ENCODE results near the gene KDM6B.

KDM6B gene

DNA sequence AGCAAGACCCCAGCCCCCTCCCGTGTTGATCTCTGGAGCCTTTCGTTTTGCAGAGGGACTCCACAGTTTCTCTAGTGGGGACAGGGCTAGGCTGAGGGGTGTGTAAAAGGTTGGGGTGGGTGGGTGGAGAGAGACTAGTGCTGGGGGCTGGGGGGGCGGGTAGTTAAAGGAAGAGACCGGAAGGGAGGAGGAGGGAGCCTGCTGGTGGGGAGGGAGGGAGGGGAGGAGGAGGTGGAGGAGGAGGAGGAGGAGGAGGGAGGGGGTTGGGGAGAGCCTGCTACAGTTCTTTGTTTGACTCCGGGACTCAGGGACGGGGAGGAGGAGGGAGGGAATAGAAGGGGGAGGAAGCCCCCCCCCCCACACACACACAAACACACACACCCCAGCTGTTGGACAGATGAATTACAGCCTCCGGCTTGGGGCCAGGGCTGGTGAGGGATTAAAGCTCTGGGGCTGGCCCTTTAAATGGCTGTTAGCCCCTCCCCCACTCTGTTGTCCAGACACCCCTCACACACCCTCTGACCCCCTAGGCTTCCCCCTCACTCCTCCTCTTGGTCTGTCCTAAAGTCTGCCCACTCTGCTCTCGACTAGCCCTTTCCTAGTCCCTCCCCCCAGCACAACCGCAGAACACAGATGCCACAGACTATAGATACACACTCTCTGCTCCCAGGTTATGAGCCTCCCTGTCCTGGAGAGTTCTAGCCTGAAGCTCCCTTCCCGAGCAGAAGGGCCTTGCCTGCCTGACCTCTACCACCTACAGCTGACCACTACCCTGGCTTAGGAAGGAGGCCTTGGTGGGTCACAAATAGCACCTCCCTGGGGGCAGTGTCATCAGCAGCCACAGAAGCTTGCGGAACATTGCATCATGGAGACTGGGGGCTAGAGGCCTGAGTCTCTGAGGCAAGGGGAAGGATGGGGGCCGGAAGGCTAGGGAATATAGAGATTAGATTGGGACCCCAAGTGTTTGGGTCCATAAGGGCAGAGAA, 4.4 kb downstream of the KDM6B start:
- Histone ChIP-seq H3K9ac (ENCODE audit: low read length) (peak overlapping the region; percentile 96), H3K9me3 (ENCODE audit: insufficient read depth, low read length) (no peaks in the 10 kb centered on the region), H3K4me1 (ENCODE audit: low read length) (peaks cover 41% of the 10 kb centered on the region), H3K4me2 (ENCODE audit: low read length) (peak overlapping the region; percentile 96), H3K79me2 (ENCODE audit: low read length) (peaks cover 65% of the 10 kb centered on the region), H3K27me3 (ENCODE audit: low read depth, low read length) (no peaks in the 10 kb centered on the region), H2AFZ (ENCODE audit: low read depth, low read length) (no peak overlapping the region), H3K4me3 (ENCODE audit: low read length) (peak overlapping the region; percentile 97), H3K27ac (ENCODE audit: low read length) (peak overlapping the region; percentile 90), H4K20me1 (ENCODE audit: insufficient read depth, low read length) (peaks cover 23% of the 10 kb centered on the region), H3K36me3 (replicated peaks; ENCODE audit: low read depth, low read length) (no peaks in the 10 kb centered on the region)
- TF ChIP-seq EZH2phosphoT487 (IDR thresholded peaks at IDR 0.05; ENCODE audit: low read depth): no peak
- TF ChIP-seq, protein P1, sequence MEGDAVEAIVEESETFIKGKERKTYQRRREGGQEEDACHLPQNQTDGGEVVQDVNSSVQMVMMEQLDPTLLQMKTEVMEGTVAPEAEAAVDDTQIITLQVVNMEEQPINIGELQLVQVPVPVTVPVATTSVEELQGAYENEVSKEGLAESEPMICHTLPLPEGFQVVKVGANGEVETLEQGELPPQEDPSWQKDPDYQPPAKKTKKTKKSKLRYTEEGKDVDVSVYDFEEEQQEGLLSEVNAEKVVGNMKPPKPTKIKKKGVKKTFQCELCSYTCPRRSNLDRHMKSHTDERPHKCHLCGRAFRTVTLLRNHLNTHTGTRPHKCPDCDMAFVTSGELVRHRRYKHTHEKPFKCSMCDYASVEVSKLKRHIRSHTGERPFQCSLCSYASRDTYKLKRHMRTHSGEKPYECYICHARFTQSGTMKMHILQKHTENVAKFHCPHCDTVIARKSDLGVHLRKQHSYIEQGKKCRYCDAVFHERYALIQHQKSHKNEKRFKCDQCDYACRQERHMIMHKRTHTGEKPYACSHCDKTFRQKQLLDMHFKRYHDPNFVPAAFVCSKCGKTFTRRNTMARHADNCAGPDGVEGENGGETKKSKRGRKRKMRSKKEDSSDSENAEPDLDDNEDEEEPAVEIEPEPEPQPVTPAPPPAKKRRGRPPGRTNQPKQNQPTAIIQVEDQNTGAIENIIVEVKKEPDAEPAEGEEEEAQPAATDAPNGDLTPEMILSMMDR (IDR thresholded peaks at IDR 0.05; ENCODE audit: low read depth, low read length): no peak

DNA sequence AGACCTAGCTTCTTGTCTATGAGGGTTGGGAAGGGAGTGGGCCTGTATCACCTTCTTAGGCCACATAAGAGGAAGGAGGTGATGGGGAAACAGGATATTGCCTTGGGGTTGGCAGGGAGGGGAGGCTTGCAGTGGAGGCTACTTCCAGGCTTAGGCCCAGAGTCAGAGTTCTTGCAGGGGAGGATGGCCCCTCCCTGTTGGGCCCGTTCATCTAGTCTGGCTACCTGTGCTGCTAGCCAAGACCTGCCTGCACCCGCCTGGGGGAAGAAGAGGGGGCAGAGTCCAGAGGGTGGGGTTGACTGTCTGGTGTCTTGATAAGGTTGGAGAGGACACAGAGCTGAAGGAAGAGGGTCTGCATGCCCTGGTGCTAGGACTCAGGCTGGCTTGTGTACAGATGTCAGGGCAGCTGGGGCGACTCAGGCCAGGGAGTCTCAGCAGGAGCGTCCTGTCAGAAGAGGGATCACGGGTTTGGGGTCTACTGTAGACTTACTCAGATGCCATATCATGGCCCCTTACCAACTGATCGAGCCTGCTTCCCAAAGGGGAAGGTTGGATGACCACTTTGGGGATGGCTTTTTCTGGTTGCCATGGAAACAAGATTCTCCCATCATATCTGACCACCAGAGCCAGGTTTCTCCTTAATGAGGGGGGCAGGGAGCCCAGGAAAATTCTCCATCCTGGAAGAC, 5.3 kb downstream of the KDM6B start:
- H3K36me3 ChIP-seq (replicated peaks; ENCODE audit: low read depth, low read length): no peaks in the 10 kb centered on the region
- peak overlapping the region; percentile 51; the same call in 1 of the 2 replicates for H3K4me3 ChIP-seq (ENCODE audit: low read length)
- peaks cover 23% of the 10 kb centered on the region for H4K20me1 ChIP-seq (ENCODE audit: insufficient read depth, low read length)
- H3K9me3 ChIP-seq (ENCODE audit: insufficient read depth, low read length): no peaks in the 10 kb centered on the region
- H3K9ac ChIP-seq (ENCODE audit: low read length): peak overlapping the region; percentile 30; the same call in 1 of the 2 replicates
- H3K4me1 ChIP-seq (ENCODE audit: low read length): peaks cover 39% of the 10 kb centered on the region
- peak overlapping the region; percentile 52 for H3K27ac ChIP-seq (ENCODE audit: low read length)
- H2AFZ ChIP-seq (ENCODE audit: low read depth, low read length): no peak overlapping the region
- H3K4me2 ChIP-seq (ENCODE audit: low read length): peak overlapping the region; percentile 51; the same call in 1 of the 2 replicates
- TF ChIP-seq, protein P1 (IDR thresholded peaks at IDR 0.05; ENCODE audit: low read depth, low read length): no peak
- no peak for TF ChIP-seq EZH2phosphoT487 (IDR thresholded peaks at IDR 0.05; ENCODE audit: low read depth)
- H3K79me2 ChIP-seq (ENCODE audit: low read length): peaks cover 72% of the 10 kb centered on the region
- no peaks in the 10 kb centered on the region for H3K27me3 ChIP-seq (ENCODE audit: low read depth, low read length)

DNA sequence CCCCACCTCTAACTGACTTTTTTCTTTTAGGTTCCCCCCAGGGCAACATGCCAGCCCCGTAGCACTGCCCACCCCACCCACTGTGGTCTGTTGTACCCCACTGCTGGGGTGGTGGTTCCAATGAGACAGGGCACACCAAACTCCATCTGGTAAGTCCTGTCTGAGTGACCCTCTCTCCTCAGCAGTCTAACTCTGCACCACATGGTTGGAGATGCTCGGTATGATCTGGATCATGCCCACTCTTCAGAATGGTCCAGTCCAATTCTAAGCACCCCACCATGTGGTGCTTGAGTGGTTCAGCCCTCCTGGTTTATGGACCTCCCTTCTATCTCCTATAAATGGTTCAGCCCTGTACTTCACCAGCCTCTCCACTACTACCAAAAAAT, 5.9 kb downstream of the KDM6B start:
- H3K9me3 ChIP-seq (ENCODE audit: insufficient read depth, low read length): no peaks in the 10 kb centered on the region
- H3K4me1 ChIP-seq (ENCODE audit: low read length): peaks cover 39% of the 10 kb centered on the region
- H3K4me2 ChIP-seq (ENCODE audit: low read length): peak overlapping the region; percentile 96
- H3K9ac ChIP-seq (ENCODE audit: low read length): no peak overlapping the region
- no peak for TF ChIP-seq EZH2phosphoT487 (IDR thresholded peaks at IDR 0.05; ENCODE audit: low read depth)
- TF ChIP-seq, protein P1 (IDR thresholded peaks at IDR 0.05; ENCODE audit: low read depth, low read length): no peak
- no peaks in the 10 kb centered on the region for H3K36me3 ChIP-seq (replicated peaks; ENCODE audit: low read depth, low read length)
- H3K27me3 ChIP-seq (ENCODE audit: low read depth, low read length): no peaks in the 10 kb centered on the region
- H3K79me2 ChIP-seq (ENCODE audit: low read length): peaks cover 78% of the 10 kb centered on the region
- no peak overlapping the region for H2AFZ ChIP-seq (ENCODE audit: low read depth, low read length)
- H3K27ac ChIP-seq (ENCODE audit: low read length): no peak overlapping the region
- peaks cover 26% of the 10 kb centered on the region for H4K20me1 ChIP-seq (ENCODE audit: insufficient read depth, low read length)
- 0 out of 2 replicates have a peak overlapping the region, but pooled peaks have one; percentile 88 for H3K4me3 ChIP-seq (ENCODE audit: low read length)

DNA sequence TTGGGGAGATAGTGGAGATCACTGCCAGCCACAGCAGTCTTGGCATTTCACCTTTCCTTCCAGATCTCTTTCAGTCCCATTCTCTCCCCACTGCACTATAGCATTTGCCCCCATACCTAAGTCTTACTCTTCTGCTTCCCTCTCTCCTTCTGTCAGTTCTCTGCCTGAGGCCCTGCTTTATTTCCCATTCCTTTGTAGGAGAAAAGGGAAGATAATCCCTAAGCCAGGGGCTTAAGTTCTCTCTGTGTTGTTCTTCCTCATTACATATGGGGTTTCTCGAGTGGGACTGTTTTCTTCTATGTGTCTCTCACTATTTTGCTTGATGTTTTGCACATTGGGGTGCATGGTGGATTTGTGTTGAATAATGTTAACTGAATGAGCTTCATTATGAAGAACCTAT, 6.4 kb downstream of the KDM6B start:
- H3K4me2 ChIP-seq (ENCODE audit: low read length): peak overlapping the region; percentile 96
- H2AFZ ChIP-seq (ENCODE audit: low read depth, low read length): no peak overlapping the region
- TF ChIP-seq, protein P1 (IDR thresholded peaks at IDR 0.05; ENCODE audit: low read depth, low read length): no peak
- TF ChIP-seq EZH2phosphoT487 (IDR thresholded peaks at IDR 0.05; ENCODE audit: low read depth): no peak
- H3K4me3 ChIP-seq (ENCODE audit: low read length): peak overlapping the region; percentile 88
- peak overlapping the region; percentile 99; the same call in 1 of the 2 replicates for H3K9ac ChIP-seq (ENCODE audit: low read length)
- H3K4me1 ChIP-seq (ENCODE audit: low read length): peaks cover 43% of the 10 kb centered on the region
- no peaks in the 10 kb centered on the region for H3K9me3 ChIP-seq (ENCODE audit: insufficient read depth, low read length)
- peak overlapping the region; percentile 98 for H3K27ac ChIP-seq (ENCODE audit: low read length)
- H4K20me1 ChIP-seq (ENCODE audit: insufficient read depth, low read length): peaks cover 32% of the 10 kb centered on the region
- H3K36me3 ChIP-seq (replicated peaks; ENCODE audit: low read depth, low read length): peaks cover 5% of the 10 kb centered on the region
- peaks cover 84% of the 10 kb centered on the region for H3K79me2 ChIP-seq (ENCODE audit: low read length)
- no peaks in the 10 kb centered on the region for H3K27me3 ChIP-seq (ENCODE audit: low read depth, low read length)
